HCT116 (cell line): ENCODE data around the gene KCNN3. TPM values are rescaled to one million over a fixed set of nuclear protein-coding genes. Genes with fewer than 3 reads are reported as not detected.

Experiments
- ATAC-seq: fragments of 200-7000 bp; cut with Tn5 transposase; 2 replicates; pipeline ENCODE4 v1.9.1; 2020; ENCODE audit warnings: mild to moderate bottlenecking, moderate library complexity
- BruUV-seq: library from RNA; stranded (reverse); fragments of 400-500 nt; replicated peaks from 2 replicates; lab custom pipeline; 2021; lab: Mats Ljungman, UMichigan
- CTCF ChIA-PET: fragments of 300-600 bp; sonication (Branson Sonifier 250); formaldehyde crosslinking; loops from one replicate; lab custom pipeline; 2021; ENCODE audit warnings: antibody characterized with exemption; lab: Charles Lee
- POLR2A ChIA-PET: fragments of 300-600, 350-600 bp; sonication (Branson Sonifier 250); formaldehyde crosslinking; loops from one replicate; lab custom pipeline; 2021; ENCODE audit warnings: antibody characterized with exemption; lab: Charles Lee
- RAD21 ChIA-PET, 2 experiments: fragments of 300-600 bp; sonication (Branson Sonifier 250); formaldehyde crosslinking; loops; one replicate each; lab custom pipeline; 2023; ENCODE audit warnings: low total read pairs in 2 of 2; ENCODE audit not compliant: uncharacterized antibody in 2 of 2, unreplicated experiment in 2 of 2, low non-redundant PET in 1 of 2; lab: Charles Lee
- DNase-seq: peaks from one replicate; pipeline ENCODE4 v3.0.0-alpha.2; 2010; ENCODE audit warnings: low read depth, low spot score
- H2AFZ ChIP-seq: fragments of 200-600 bp; shearing (Covaris generic), sonication (generic); 2 replicates; pipeline ENCODE4 v1.6.1; 2017; ENCODE audit warnings: low read depth, mixed run types, mixed read lengths, antibody characterized with exemption, low read length; ENCODE audit not compliant: poor library complexity, severe bottlenecking
- H3K27ac ChIP-seq: 2 replicates; pipeline ENCODE4 v1.5.1; 2012; ENCODE audit warnings: low read depth, low read length
- H3K27me3 ChIP-seq: fragments of 200-600 bp; sonication (generic); 2 replicates; pipeline ENCODE4 v1.6.1; 2016; ENCODE audit warnings: mixed run types, low read length, mixed read lengths; ENCODE audit not compliant: insufficient read depth
- H3K36me3 ChIP-seq, 2 experiments: fragments of 200-500 bp in 1 of 2; fragments of 200-600 bp in 1 of 2; sonication (Bioruptor generic) in 1 of 2; sonication (generic) in 1 of 2; 2 replicates each; pipeline versions ENCODE4 v1.5.1 to v1.6.1; 2014 to 2016; ENCODE audit warnings: low read length in 2 of 2, inconsistent platforms in 1 of 2, mixed read lengths in 1 of 2, mixed run types in 1 of 2; ENCODE audit not compliant: insufficient read depth in 2 of 2, control insufficient read depth in 1 of 2
- H3K4me1 ChIP-seq, 2 experiments: fragments of 200-600 bp in 1 of 2; sonication (generic) in 1 of 2; 2 replicates each; pipeline versions ENCODE4 v1.5.1 to v1.6.1; 2012 to 2017; ENCODE audit warnings: low read length in 2 of 2, inconsistent platforms in 1 of 2, mild to moderate bottlenecking in 1 of 2, mixed read lengths in 1 of 2, mixed run types in 1 of 2, moderate library complexity in 1 of 2; ENCODE audit not compliant: insufficient read depth in 2 of 2, control insufficient read depth in 1 of 2
- H3K4me2 ChIP-seq: fragments of 200-600 bp; sonication (generic); 2 replicates; pipeline ENCODE4 v1.6.1; 2017; ENCODE audit warnings: mixed run types, low read length, mixed read lengths
- H3K4me3 ChIP-seq, 2 experiments: fragments of 200-600 bp in 1 of 2; sonication (generic) in 1 of 2; replicated peaks in 1 of 2; 2 replicates each; pipeline ENCODE4 v1.5.1; 2011 to 2016; ENCODE audit warnings: low read length in 2 of 2, control low read depth in 1 of 2, low read depth in 1 of 2, mild to moderate bottlenecking in 1 of 2, mixed read lengths in 1 of 2, mixed run types in 1 of 2
- H3K79me2 ChIP-seq: fragments of 200-600 bp; sonication (generic); 2 replicates; pipeline ENCODE4 v1.6.1; 2017; ENCODE audit warnings: mild to moderate bottlenecking, mixed run types, low read length, moderate library complexity, mixed read lengths; ENCODE audit not compliant: insufficient read depth
- H3K9ac ChIP-seq: fragments of 200-600 bp; sonication (generic); 2 replicates; pipeline ENCODE4 v1.6.1; 2016; ENCODE audit warnings: low read length, mixed read lengths
- H3K9me2 ChIP-seq: fragments of 200-600 bp; sonication (generic), shearing (Covaris generic); 2 replicates; pipeline ENCODE4 v1.6.1; 2017; ENCODE audit warnings: mixed run types, mild to moderate bottlenecking, moderate library complexity; ENCODE audit not compliant: insufficient read depth
- H3K9me3 ChIP-seq, 2 experiments: fragments of 200-500 bp in 1 of 2; fragments of 200-600 bp in 1 of 2; sonication (Bioruptor generic) in 1 of 2; sonication (generic) in 1 of 2; 2 replicates each; pipeline ENCODE4 v1.6.1; 2014 to 2017; ENCODE audit warnings: low read length in 2 of 2, mixed read lengths in 2 of 2, inconsistent platforms in 1 of 2, low read depth in 1 of 2, mild to moderate bottlenecking in 1 of 2, mixed run types in 1 of 2, moderate library complexity in 1 of 2; ENCODE audit not compliant: control insufficient read depth in 1 of 2, insufficient read depth in 1 of 2
- H4K20me1 ChIP-seq: fragments of 200-600 bp; sonication (generic), shearing (Covaris generic); 2 replicates; pipeline ENCODE4 v1.6.1; 2017; ENCODE audit warnings: mixed run types, mild to moderate bottlenecking, moderate library complexity; ENCODE audit not compliant: insufficient read depth
- CBX3 ChIP-seq: IDR thresholded peaks from 2 replicates; pipeline ENCODE4 v1.6.1; 2012; ENCODE audit warnings: low read depth
- EZH2phosphoT487 ChIP-seq: fragments of 200-600 bp; IDR thresholded peaks from 2 replicates; pipeline ENCODE4 v1.6.1; 2018; ENCODE audit warnings: antibody characterized with exemption, borderline replicate concordance
- POLR2AphosphoS5 ChIP-seq: IDR thresholded peaks from 2 replicates; pipeline ENCODE4 v1.6.1; 2011; ENCODE audit warnings: mild to moderate bottlenecking, low read depth, low read length, moderate library complexity
- RAD21 ChIP-seq: IDR thresholded peaks from 2 replicates; pipeline ENCODE4 v1.6.1; 2012; ENCODE audit warnings: low read depth, mild to moderate bottlenecking
- SIN3A ChIP-seq: IDR thresholded peaks from 2 replicates; pipeline ENCODE4 v1.6.1; 2012; ENCODE audit warnings: low read depth
- SRF ChIP-seq: IDR thresholded peaks from 2 replicates; pipeline ENCODE4 v1.6.1; 2012; ENCODE audit warnings: low read depth
- ZBTB33 ChIP-seq: IDR thresholded peaks from 2 replicates; pipeline ENCODE4 v1.6.1; 2011; ENCODE audit warnings: mild to moderate bottlenecking, low read length, moderate library complexity; ENCODE audit not compliant: insufficient replicate concordance; ENCODE audit errors: extremely low read depth
- ZFX ChIP-seq: fragments of 450-650 bp; IDR thresholded peaks from 2 replicates; pipeline ENCODE4 v1.6.1; 2017
- intact Hi-C: fragments of 100-400 bp; cut with micrococcal nuclease; formaldehyde crosslinking; loops from 2 replicates; pipeline ENCODE4 v1.10.0; 2022
- total RNA-seq: library from RNA; stranded (reverse); gene quantifications from one replicate; pipeline ENCODE4 v1.2.1, GENCODE V29; 2021; ENCODE audit not compliant: unreplicated experiment
- TF ChIP-seq, protein P1 (sequence below): IDR thresholded peaks from 2 replicates; pipeline ENCODE4 v1.6.1; 2012
- TF ChIP-seq, protein P2 (sequence below), 3 experiments: fragments of 200-600 bp in 1 of 3; sonication (generic) in 1 of 3; IDR thresholded peaks in 2 of 3; conservative IDR thresholded peaks in 1 of 3; 2 replicates each; pipeline ENCODE4 v1.5.1; 2012 to 2017; ENCODE audit warnings: low read depth in 2 of 3, low read length in 2 of 3, antibody characterized with exemption in 1 of 3, borderline replicate concordance in 1 of 3, control low read depth in 1 of 3, mild to moderate bottlenecking in 1 of 3, mixed read lengths in 1 of 3, mixed run types in 1 of 3, moderate library complexity in 1 of 3; ENCODE audit not compliant: insufficient read depth in 1 of 3

Gene KCNN3
- total RNA-seq, 1 experiment from 2014 or later, result 1.1 TPM

- Histone ChIP-seq H2AFZ (no peak overlapping the region), H3K9me2 (no peaks in the 10 kb centered on the region), H4K20me1 (no peaks in the 10 kb centered on the region), H3K36me3 (no peaks in the 10 kb centered on the region), H3K27ac (no peak overlapping the region), H3K4me1 (peaks cover 4 to 10% of the 10 kb centered on the region in 2 experiments; a peak in 3 of 4 replicates), H3K4me2 (no peak overlapping the region)
- BruUV-seq, result no TSS peak
- intact Hi-C loops, result no loop called here
- CTCF ChIA-PET, result no interaction called here
- DNase-seq, result no peak
- TF ChIP-seq POLR2AphosphoS5 (no peak), SIN3A (no peak), SRF (no peak), EZH2phosphoT487 (no peak), ZFX (no peak), CBX3 (no peak), RAD21 (no peak), ZBTB33 (no peak)
- TF ChIP-seq, protein P1, sequence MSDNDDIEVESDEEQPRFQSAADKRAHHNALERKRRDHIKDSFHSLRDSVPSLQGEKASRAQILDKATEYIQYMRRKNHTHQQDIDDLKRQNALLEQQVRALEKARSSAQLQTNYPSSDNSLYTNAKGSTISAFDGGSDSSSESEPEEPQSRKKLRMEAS, result no peak
- TF ChIP-seq, protein P2, sequence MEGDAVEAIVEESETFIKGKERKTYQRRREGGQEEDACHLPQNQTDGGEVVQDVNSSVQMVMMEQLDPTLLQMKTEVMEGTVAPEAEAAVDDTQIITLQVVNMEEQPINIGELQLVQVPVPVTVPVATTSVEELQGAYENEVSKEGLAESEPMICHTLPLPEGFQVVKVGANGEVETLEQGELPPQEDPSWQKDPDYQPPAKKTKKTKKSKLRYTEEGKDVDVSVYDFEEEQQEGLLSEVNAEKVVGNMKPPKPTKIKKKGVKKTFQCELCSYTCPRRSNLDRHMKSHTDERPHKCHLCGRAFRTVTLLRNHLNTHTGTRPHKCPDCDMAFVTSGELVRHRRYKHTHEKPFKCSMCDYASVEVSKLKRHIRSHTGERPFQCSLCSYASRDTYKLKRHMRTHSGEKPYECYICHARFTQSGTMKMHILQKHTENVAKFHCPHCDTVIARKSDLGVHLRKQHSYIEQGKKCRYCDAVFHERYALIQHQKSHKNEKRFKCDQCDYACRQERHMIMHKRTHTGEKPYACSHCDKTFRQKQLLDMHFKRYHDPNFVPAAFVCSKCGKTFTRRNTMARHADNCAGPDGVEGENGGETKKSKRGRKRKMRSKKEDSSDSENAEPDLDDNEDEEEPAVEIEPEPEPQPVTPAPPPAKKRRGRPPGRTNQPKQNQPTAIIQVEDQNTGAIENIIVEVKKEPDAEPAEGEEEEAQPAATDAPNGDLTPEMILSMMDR (IDR thresholded peaks at IDR 0.05 in 2 of 3, conservative IDR thresholded peaks at IDR 0.05 in 1 of 3; ENCODE audit: borderline replicate concordance in 1 of 3, insufficient read depth in 1 of 3, low read depth in 2 of 3, low read length in 2 of 3), result no peak
- TF ChIP-seq, all 23 proteins: peak for 0
- Histone ChIP-seq H3K4me3 (no peak overlapping the region), H3K79me2 (no peaks in the 10 kb centered on the region), H3K9ac (no peak overlapping the region), H3K27me3 (peaks cover 22% of the 10 kb centered on the region), H3K9me3 (no peaks in the 10 kb centered on the region)
- POLR2A ChIA-PET, result no interaction called here
- RAD21 ChIA-PET, result no interaction called here
- no peak for ATAC-seq
Measured at GRCh38 chr1:154758346-154758745, 111.7 kb downstream of the KCNN3 start.
